Left hindlimb (tissue), 1 donor: ENCODE data around the gene NLRP1.
"Not testable (repeated sequence)": the region's sequence is repeated elsewhere in the genome, so short reads cannot be mapped to it uniquely, and the experiment has no call there.

Experiments used
- DNase-seq: peaks from one replicate; pipeline ENCODE4 v3.0.0-alpha.2; 2018

The NLRP1 gene

DNA sequence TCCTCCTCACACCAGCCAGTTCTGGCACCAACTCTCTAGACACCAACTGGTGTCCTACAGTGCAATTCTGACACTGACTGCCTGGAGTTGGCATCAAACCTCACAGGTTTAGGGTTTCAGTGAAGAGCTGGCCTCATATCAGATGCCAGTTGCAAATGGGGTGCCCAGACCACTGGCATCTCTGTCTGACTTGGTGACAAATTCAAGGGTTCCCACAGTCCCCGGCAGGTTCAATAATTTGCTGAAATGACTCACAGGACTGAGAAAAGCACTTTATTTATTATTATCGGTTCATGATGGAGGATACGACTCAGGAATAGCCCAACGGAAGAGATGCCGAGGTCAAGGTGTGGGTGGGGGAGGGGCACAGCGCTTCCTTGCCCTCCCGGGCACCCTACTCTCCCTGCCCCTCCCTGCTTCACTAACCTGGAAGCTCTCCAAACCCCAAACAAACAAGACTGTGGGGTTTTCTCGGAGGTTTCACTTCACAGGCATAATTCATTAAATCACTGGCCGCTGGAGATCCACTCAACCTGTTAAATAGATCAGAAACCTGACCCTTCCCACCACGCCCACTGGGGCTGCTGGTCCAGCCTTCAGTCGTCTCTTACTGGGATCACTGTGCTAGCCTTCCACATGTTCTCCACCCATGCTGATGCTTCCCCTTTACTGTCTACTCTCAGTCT lies 1.7 kb upstream of the NLRP1 start:
- DNase-seq: no peak

DNA sequence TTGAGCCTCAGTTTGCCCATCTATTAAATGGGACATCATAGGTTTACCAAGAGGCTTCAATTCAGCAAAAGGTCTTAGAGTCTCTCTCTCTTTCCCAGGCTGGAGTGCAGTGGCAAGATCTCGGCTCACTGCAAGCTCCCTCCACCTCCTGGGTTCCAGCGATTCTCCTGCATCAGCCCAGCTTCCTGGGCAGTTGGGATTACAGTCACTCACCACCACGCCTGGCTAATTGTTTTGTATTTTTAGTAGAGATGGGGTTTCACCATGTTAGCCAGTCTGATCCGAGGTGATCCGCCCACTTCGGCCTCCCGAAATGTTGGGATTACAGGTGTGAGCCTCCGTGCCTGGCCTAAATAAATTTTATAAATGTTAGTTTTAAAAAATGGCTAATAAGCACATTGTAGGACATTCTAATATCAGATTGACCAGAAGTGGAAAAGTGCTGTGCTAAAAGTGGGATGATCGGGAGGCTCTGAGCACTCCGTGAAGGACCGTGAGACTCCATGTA lies 1.0 kb upstream of the NLRP1 start:
- DNase-seq: no peak

DNA sequence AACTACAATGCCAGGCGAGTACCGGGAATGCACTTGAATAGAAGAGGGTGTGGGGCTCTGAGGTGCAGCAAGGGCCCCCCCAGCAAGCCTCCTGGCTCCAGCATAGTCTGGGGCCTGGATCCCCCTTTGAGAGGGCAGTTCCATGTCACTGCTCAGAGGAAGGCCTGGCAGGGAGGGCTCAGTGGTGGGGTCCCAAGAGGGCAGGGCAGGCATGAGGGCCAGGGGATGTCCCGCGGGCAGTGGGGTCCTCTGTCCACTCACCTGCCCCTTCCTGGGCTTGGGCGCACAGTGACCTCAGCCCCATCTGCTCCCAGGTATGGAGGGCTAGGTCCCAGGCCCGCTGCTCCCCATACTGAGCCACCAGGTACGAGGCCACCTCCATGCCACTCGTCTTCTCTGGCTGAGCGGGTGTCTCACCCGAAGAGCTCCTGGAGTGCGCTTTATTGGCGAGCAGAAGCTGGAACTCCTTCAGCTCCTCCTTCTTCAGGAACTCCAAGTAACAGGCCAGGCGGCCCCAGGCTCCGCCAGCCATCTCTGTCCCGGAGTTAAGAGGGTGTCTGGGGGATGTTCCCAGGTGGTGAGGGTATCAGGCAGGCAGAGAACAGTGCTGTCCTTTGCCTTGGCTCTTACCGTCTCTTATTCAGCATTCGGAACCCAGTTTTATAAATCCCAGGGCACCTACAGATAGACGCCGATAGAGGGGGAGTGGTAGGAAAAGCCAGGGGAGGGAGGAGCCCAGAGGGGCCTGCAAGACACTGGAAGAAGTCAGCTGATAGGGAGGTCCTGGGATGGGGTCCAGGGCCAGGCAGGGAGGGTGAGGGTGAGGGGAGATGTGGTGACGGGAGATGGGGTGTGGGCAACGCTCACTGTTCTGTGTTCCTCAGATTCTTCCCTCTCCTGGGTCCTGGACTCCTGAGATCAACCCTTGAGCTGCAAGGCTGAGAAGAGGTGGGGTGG lies 605 bp downstream of the NLRP1 start:
- DNase-seq: peak; percentile 45

DNA sequence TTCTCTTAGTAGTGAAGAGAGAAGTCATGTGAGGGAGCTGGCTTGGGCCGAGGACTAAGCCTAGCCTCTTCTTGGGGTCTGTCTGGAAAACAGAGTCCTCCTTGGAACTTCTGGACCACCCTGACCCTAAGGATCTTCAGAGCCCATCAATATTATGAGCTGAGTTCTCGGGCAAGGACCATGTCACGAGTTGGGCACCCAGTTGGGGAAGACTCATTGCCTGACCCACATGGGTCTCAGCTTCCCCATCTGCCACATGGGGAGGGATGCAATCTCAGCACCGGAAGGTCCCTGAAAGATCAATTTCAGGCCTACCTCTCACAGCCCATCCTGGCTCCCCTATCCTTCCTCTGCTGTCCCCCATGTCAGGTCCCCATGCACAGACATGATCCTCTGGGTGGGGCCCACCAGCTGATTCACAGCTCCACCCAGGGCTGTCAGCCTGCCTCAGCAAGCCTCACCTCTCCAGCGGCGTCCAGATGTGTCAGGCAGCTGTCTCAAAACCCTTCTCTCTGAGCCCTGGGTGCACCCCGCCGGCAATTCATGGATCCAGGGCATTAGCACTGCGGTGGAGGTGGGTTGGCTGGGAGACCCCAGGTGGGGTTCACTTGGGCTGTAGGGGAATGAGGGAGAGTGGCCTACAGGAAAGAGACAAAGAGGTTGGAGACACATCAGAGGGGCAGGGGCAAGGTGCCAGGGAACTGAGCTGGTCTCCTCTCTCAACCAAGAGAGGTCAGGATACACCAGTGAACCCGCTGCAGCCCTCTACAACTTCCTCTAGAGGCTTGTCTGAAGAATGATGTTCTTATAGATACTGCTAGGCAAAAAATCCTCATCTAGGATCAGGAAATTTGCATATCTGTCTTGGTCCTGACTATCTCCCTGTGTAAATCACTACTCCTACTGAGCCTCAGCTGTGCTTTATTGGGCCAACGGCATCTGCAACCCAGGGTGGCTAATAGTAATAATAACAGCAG lies 1.8 kb downstream of the NLRP1 start:
- peak; percentile 22 for DNase-seq

DNA sequence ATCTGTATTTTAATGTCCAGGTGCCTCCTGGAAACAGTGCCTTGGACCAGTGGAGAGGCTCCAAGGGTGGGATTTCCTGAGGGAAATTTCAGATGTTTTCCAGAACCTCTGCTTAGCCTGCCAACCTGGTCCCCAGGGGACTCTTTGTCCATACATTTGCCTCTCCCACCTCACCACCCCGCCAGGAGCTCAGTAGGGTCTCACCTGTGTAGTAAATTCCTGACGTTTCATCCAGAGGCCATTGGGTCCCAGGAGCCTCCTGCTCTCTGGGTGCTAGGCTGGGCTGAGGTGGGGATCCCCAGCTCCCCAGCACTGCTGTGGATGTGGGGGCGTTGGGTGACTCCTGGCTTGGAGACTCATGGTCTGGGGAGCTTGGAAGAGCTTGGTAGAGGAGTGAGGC lies 2.7 kb downstream of the NLRP1 start:
- DNase-seq: no peak

- DNase-seq: no peak
These were observed 3.3 kb downstream of the NLRP1 start for GRCh38 chr17:5580969-5581368.

DNA sequence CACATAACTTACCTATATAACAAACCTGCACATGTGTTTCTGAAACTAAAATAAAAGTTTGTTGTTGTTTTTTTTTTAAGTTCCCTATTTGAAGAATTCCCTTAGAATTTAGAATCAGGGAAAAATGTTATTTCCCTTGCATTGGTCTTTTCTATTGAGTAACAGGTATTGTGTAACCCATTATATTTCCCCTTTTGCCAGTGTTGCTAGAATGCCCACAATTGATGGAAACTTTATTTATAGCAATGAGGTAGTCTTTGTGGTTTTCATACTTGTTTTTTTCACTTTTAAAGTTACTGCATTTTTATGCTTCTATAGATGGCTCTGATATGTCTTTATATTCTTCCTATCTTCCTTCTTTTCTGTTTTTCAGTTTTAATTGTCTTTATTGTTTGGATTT lies 3.9 kb downstream of the NLRP1 start:
- no peak for DNase-seq

DNA sequence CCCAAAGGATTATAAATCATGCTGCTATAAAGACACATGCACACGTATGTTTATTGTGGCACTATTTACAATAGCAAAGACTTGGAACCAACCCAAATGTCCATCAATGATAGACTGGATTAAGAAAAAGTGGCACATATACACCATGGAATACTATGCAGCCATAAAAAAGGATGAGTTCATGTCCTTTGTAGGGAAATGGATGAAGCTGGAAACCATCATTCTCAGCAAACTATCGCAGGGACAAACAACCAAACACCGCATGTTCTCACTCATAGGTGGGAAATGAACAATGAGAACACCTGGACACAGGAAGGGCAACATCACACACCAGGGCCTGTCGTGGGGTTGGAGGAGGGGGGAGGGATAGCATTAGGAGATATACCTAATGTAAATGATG lies 5.5 kb downstream of the NLRP1 start:
- not testable (repeated sequence) for DNase-seq

GRCh38 chr17:5573017-5573416 lies 11.3 kb downstream of the NLRP1 start:
- DNase-seq: not testable (repeated sequence)

DNA sequence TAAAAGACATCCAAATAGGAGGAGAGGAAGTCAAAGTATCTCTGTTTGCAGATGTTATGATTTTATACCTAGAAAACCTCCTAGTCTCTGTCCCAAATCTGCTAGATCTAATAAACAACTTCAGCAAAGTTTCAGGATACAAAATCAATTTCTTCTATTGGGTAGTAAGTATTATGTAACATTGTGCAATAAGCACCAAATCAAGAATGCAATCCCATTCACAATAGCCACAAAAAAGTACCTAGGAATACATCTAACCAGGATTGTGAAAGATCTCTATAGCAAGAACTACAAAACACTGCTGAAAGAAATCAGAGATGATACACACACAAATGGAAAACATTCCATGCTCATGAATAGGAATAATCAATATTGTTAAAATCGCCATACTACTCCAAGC lies 13.0 kb downstream of the NLRP1 start:
- DNase-seq: no peak

- DNase-seq: no peak
These were observed 18.5 kb downstream of the NLRP1 start for GRCh38 chr17:5565808-5566207.

- DNase-seq: no peak
These were observed 20.9 kb downstream of the NLRP1 start for GRCh38 chr17:5563456-5563855.

DNA sequence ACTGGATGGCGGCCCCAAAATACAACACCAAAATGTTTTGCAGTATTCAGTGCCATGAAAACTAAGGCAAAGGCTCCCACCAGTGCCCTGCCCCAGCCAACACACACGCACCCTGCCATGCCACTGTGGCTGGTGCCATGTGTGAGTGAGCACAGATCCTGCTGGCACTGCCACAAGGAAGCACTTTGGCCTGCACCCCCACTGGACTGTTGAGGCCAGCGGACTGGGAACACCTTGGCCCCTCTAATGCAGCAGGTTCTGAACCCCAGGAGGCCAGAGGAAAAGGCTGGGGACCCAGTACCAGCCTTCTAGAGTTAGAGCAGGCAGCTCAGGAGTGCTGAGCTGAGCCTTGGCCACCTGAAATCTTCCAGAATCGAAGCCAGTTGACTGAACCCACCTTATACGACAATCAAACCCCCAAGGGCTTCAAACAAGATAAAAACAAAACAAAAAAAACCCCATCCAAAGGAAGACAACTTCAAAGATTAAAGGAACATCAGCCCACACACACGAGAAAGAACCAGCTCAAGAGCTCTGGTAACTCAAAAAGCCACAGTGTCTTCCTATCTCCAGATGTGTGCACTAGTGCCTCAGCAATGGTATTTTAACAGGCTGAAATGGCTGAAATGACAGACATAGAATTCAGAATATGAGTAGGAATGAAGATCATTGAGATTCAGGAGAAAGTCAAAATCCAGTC lies 21.5 kb downstream of the NLRP1 start:
- DNase-seq: no peak

GRCh38 chr17:5561736-5562571 lies 22.4 kb downstream of the NLRP1 start:
- DNase-seq: no peak

DNA sequence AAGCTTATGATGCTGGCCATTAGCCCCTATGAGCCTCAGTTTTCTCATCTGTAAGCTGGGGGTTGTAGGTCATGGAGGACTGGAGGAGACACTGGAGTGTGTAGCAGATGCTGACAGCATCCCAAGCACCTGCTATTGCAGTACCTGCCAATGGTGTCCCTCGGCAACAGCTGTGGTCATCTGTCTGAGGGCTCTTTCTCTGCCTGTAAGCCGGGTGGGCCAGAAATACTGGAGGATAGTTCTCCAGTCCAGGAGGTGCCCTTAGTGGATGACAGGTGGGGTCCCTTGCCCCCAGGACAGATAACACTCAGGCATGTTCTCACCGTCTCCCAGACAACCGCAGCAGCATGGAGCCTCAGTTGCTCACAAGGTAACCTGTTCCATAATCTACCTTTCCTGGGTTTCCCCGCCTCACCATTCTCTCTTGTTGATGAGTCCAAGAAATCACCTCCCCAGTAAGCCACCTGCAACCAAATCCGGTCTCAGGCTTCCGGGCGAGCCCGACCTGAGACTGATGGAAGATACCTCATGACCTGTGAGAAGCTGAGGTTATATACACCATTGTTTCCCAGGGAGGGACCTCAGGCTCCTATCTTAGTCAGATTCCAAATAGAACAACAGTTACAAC lies 23.8 kb downstream of the NLRP1 start:
- no peak for DNase-seq

- no peak for DNase-seq
These were observed 25.2 kb downstream of the NLRP1 start for GRCh38 chr17:5558815-5559785.

- no peak for DNase-seq
These were observed 26.3 kb downstream of the NLRP1 start for GRCh38 chr17:5557990-5558389.

DNA sequence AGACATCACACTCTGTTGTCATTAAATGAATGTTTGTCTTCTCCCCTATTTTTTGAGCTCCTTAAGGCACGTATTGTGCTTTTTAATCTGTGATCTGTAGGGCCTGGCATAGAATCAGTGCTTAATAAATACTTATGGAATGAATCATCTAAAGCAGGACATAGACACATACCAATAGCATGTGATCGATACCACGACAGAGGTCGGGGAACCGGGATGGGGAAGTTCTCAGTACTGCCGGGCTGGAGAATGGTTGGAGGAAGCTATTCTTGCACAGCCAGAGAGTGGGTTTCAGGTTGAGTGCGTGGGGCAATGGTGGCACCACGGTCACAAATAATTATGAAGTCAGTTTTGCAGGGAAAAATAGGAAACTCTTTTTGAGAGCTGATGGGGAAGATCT lies 26.8 kb downstream of the NLRP1 start:
- no peak for DNase-seq

DNA sequence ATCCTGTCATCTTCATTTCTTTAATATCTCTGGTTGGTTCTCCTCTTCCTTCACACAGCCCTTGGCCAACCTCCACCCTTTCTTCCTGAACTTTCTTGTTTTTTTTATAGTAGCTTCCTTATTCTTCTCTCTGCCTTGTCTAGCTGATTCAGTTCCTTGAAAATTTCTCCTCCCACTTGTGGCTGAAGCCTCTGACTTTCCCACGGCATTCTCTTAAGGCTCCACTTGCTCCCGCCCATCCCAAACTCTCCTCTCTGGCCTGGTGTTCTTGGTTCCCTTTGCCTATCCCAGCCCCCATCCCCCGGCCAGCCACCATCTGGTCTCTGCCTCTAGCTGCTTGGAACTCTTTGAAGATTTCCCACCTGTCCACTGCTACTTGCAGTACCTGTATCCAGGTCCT lies 29.1 kb downstream of the NLRP1 start:
- DNase-seq: no peak
